Uterus (tissue), 4 donors: ENCODE data around the gene ABCA2. TPM values are rescaled to one million over a fixed set of nuclear protein-coding genes. Genes with fewer than 3 reads are reported as not detected.

Experiments
- DNase-seq, 2 donors: peaks; one replicate each; pipeline ENCODE4 v3.0.0-alpha.2; 2019 to 2020
- H3K27ac ChIP-seq, 2 donors: fragments of 200-600 bp; sonication (generic); 1 replicate in 1 of 2; 2 replicates in 1 of 2; pipeline ENCODE4 v1.5.1; 2016 to 2018
- H3K27me3 ChIP-seq, 2 donors: fragments of 200-600 bp; sonication (generic); one replicate each; pipeline ENCODE4 v1.5.1; 2018 to 2019; ENCODE audit warnings: control low read depth in 1 of 2
- H3K36me3 ChIP-seq, 2 donors: fragments of 200-600 bp; sonication (generic); one replicate each; pipeline ENCODE4 v1.5.1; 2019; ENCODE audit warnings: control low read depth in 1 of 2
- H3K4me1 ChIP-seq, 2 donors: fragments of 200-600 bp; sonication (generic); one replicate each; pipeline ENCODE4 v1.5.1; 2018 to 2019; ENCODE audit warnings: control low read depth in 1 of 2
- H3K4me3 ChIP-seq, 2 donors: fragments of 200-600 bp; sonication (generic); 1 replicate in 1 of 2; 2 replicates in 1 of 2; pipeline ENCODE4 v1.5.1; 2018 to 2019; ENCODE audit warnings: mild to moderate bottlenecking in 1 of 2
- H3K9me3 ChIP-seq, 2 donors: fragments of 200-600 bp; sonication (generic); one replicate each; pipeline ENCODE4 v1.5.1; 2019; ENCODE audit warnings: control low read depth in 1 of 2
- POLR2A ChIP-seq, 2 donors: fragments of 450-650 bp; IDR thresholded peaks; one replicate each; pipeline ENCODE4 v1.6.1; 2016; ENCODE audit warnings: antibody characterized with exemption in 2 of 2, mild to moderate bottlenecking in 1 of 2, moderate library complexity in 1 of 2
- intact Hi-C: fragments of 100-400 bp; cut with DNase I; formaldehyde crosslinking; loops from one replicate; pipeline ENCODE4 v1.15.1; 2023; ENCODE audit warnings: low total_unique reads
- total RNA-seq, 4 donors: library from RNA; depleted of rRNA in 3 of 4; stranded (reverse); fragments of >200 nt in 3 of 4; gene quantifications; one replicate each; pipeline versions ENCODE4 v1.1.0 to v1.2.4, GENCODE V29; 2014 to 2023
- TF ChIP-seq, protein P1 (sequence below), 4 experiments: fragments of 200-600 bp in 2 of 4; fragments of 450-650 bp in 2 of 4; sonication (generic) in 2 of 4; IDR thresholded peaks; one replicate each; pipeline ENCODE4 v1.5.1; 2016 to 2019; ENCODE audit warnings: antibody characterized with exemption in 4 of 4, mild to moderate bottlenecking in 2 of 4, moderate library complexity in 1 of 4
- donor health status: DM: yes; HTN: yes; CAD: no.

The ABCA2 gene
- total RNA-seq, 4 donors from 2014 or later: 24.8 to 36.9 (median 26.1) TPM

DNA sequence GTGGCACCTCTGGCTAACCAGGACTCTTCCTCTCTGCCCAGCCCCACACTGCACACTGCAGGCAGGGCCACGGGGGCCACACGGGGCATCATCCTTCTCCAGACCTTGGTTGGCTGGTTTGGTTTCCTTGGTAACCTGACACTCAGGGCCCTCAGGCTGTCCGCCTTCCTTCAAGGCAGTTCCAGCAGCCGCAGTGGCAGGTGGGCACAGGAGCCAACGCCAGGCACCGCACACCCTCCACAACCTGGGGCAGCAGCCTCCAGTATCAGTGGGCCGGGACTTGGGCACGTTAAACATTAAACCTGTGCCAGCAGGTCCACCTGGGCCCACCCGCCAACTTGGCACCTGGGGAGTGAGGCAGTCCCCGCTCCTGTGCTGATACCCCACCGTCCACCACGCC is 16.0 kb upstream of the ABCA2 start:
- H3K27me3 ChIP-seq: peaks cover 0 to 6% of the 10 kb centered on the region in 2 donors
- H3K36me3 ChIP-seq: no peaks in the 10 kb centered on the region
- H3K4me1 ChIP-seq: peaks cover 0 to 5% of the 10 kb centered on the region in 2 donors
- no peak for TF ChIP-seq POLR2A (IDR thresholded peaks at IDR 0.05)
- TF ChIP-seq, protein P1, sequence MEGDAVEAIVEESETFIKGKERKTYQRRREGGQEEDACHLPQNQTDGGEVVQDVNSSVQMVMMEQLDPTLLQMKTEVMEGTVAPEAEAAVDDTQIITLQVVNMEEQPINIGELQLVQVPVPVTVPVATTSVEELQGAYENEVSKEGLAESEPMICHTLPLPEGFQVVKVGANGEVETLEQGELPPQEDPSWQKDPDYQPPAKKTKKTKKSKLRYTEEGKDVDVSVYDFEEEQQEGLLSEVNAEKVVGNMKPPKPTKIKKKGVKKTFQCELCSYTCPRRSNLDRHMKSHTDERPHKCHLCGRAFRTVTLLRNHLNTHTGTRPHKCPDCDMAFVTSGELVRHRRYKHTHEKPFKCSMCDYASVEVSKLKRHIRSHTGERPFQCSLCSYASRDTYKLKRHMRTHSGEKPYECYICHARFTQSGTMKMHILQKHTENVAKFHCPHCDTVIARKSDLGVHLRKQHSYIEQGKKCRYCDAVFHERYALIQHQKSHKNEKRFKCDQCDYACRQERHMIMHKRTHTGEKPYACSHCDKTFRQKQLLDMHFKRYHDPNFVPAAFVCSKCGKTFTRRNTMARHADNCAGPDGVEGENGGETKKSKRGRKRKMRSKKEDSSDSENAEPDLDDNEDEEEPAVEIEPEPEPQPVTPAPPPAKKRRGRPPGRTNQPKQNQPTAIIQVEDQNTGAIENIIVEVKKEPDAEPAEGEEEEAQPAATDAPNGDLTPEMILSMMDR (IDR thresholded peaks at IDR 0.05): no peak
- intact Hi-C loops: no loop called here
- no peak overlapping the region for H3K4me3 ChIP-seq
- H3K9me3 ChIP-seq: no peaks in the 10 kb centered on the region
- peak overlapping the region; percentile 36 to 50 for H3K27ac ChIP-seq
- no peak for DNase-seq

DNA sequence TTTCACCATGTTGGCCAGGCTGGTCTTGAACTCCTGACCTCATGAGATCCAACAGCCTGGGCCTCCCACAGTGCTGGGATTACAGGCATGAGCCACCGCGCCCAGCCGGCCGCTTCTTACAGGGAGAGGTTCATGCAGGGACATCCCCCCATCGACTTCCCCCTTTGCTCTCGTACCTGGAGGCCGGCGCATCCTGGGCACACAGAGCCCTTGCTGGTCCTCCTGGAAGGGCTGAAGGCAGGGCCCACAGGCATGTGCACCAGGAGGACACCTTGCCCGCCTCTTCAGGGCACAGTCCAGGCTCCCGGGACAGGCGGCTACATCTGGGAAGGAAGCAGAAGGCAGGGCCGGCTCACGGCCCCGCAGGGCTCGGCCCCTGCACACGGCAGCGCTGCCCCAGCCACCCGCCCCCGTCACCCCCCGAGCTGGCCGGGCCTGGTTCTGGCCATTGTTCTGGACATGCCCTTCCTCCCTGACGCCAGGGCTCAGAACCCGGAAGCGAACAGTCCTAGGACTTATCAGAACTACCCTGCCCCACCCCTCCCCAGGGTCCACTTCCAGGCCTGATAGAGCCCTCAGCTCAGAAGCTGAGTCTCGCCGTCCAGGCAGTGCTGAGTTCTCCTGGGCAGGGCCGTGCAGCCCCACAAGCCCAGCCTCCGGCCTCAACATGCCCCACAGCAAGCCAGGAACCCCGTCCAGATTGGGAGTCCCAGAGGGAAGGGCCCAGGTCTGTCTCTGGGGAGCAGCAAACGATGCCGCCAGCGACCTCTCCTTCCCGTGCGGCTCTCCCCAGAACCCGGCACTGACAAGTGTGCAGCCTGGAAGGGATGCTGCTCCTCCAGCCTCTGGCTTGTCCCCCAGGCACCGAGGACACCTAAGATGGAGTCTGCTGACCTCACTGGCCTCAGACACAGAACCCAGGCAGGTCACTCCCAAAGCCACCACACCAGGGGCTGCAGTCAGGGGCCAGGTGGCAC is 15.0 kb upstream of the ABCA2 start:
- Histone ChIP-seq H3K27ac (peak overlapping the region; percentile 36 to 50), H3K36me3 (no peaks in the 10 kb centered on the region), H3K27me3 (no peaks in the 10 kb centered on the region), H3K4me1 (peaks cover 0 to 5% of the 10 kb centered on the region in 2 donors), H3K4me3 (no peak overlapping the region), H3K9me3 (no peaks in the 10 kb centered on the region)
- peak in 1 of 2 donors; percentile 13 for TF ChIP-seq POLR2A (IDR thresholded peaks at IDR 0.05)
- TF ChIP-seq, protein P1 (IDR thresholded peaks at IDR 0.05): no peak
- DNase-seq: peak in 1 of 2 donors; percentile 68
- intact Hi-C loops: no loop called here

DNA sequence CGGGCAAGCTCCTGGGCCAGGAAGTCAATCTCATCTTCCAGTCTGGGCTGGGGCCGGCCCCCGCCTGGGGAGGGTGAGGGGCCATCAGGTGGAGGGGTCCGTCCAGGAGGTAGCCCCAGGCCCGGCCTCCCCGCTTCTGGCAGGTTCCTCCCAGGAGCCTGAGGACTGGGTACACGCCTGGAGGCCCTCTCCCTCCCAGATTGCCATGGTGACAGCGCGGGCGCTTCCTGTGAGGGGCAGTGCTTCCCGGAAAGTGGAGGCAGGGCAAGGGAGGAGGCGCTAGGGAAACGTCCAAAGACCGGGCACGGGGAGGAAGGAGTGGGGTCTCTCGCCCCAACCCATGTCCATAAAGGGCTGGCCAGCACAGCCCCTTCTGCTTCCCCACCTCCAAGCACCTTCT is 13.1 kb upstream of the ABCA2 start:
- Histone ChIP-seq H3K4me1 (peaks cover 0 to under 1% of the 10 kb centered on the region in 2 donors), H3K27me3 (no peaks in the 10 kb centered on the region), H3K27ac (no peak overlapping the region), H3K9me3 (no peaks in the 10 kb centered on the region), H3K4me3 (no peak overlapping the region), H3K36me3 (no peaks in the 10 kb centered on the region)
- intact Hi-C loops: no loop called here
- TF ChIP-seq, protein P1 (IDR thresholded peaks at IDR 0.05): no peak
- no peak for TF ChIP-seq POLR2A (IDR thresholded peaks at IDR 0.05)
- no peak for DNase-seq

DNA sequence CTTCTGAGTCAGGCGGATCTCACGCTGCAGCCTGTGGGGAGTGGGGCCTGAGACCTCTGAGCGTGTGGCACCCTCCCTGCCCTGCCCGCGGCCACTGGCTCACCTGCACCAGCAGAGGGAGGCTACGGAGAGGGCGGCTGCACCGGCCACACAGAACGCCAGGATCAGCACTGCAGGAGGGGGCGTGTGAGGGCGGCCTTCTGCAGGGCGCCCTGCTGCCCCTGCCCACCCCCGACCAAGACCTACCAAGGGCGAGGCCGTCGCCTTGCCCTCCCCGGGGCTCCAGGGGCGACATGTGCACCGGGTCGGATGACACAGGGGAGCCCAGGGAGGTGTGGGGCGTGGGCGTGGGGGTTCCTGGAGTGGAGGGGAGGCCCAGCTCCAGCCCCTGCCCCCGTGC is 12.5 kb upstream of the ABCA2 start:
- TF ChIP-seq POLR2A (IDR thresholded peaks at IDR 0.05): no peak
- TF ChIP-seq, protein P1 (IDR thresholded peaks at IDR 0.05): no peak

More for the DNA sequence above, 12.5 kb upstream of the ABCA2 start:
- Histone ChIP-seq H3K4me3 (no peak overlapping the region), H3K36me3 (no peaks in the 10 kb centered on the region), H3K9me3 (no peaks in the 10 kb centered on the region), H3K27ac (no peak overlapping the region), H3K4me1 (no peaks in the 10 kb centered on the region), H3K27me3 (no peaks in the 10 kb centered on the region)
- no peak for DNase-seq
- intact Hi-C loops: no loop called here
